ENCODE measurements around the gene DST. TPM values are rescaled to one million over a fixed set of nuclear protein-coding genes. Genes with fewer than 3 reads are reported as not detected.

The DST gene
- total RNA-seq, 1 experiment from 2014 or later: 91.9 TPM

DNA sequence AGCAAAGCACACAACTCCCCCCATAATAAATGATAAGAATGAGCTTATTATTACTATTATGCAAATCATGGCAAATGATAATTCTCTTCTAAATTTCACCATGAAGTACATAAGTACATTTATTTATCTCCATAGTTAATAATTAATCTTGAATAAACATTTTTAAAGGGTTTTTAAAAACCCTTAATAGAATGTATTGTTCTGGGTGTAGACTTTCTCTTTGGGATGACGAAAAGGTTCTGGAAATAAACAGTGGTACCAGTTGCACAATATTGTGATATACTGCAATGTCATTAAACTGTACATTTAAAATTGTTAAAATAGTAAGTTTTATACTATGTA, 18.0 kb downstream of the DST start:
- Histone ChIP-seq H2BK12ac (ENCODE audit: insufficient read length, low read depth, low read length) (no peak overlapping the region), H4K8ac (replicated peaks; ENCODE audit: insufficient read length, low read depth, low read length) (no peak overlapping the region), H4K91ac (ENCODE audit: insufficient read length, low read depth, low read length) (no peak overlapping the region), H4K5ac (ENCODE audit: insufficient read length, low read depth, low read length) (no peak overlapping the region), H3K14ac (ENCODE audit: insufficient read depth, low read length) (no peak overlapping the region), H2AFZ (ENCODE audit: low read length) (no peak overlapping the region), H3K23ac (ENCODE audit: insufficient read length, low read depth, low read length) (no peak overlapping the region), H3K23me2 (ENCODE audit: insufficient read length, low read depth, low read length, poor library complexity, severe bottlenecking) (no peaks in the 10 kb centered on the region), H3T11ph (ENCODE audit: low read length) (no peak overlapping the region), H2BK5ac (ENCODE audit: insufficient read length, low read length) (no peak overlapping the region), H3K27ac (ENCODE audit: insufficient read length, low read depth, low read length) (no peak overlapping the region), H3K4me1 (ENCODE audit: insufficient read depth, low read length) (no peaks in the 10 kb centered on the region), H4K20me1 (ENCODE audit: control insufficient read depth, insufficient read depth, insufficient read length) (no peaks in the 10 kb centered on the region), H3K79me1 (ENCODE audit: insufficient read depth, low read depth, low read length, poor library complexity, severe bottlenecking) (no peaks in the 10 kb centered on the region), H3K9me3 (ENCODE audit: control insufficient read depth, low read depth, low read length) (no peaks in the 10 kb centered on the region), H3K27me3 (ENCODE audit: insufficient read depth, low read length) (no peaks in the 10 kb centered on the region), H3K56ac (ENCODE audit: insufficient read length, low read depth, low read length) (no peak overlapping the region), H3K79me2 (ENCODE audit: insufficient read depth, low read length) (no peaks in the 10 kb centered on the region), H3K4me2 (ENCODE audit: insufficient read depth, insufficient read length, low read length) (no peak overlapping the region), H3K18ac (ENCODE audit: insufficient read length, low read depth, low read length) (no peak overlapping the region), H2BK20ac (ENCODE audit: low read depth, low read length, poor library complexity, severe bottlenecking) (no peak overlapping the region), H2BK120ac (ENCODE audit: low read depth, low read length, poor library complexity, severe bottlenecking) (no peak overlapping the region), H3K4ac (ENCODE audit: low read depth, low read length) (no peak overlapping the region), H2AK5ac (ENCODE audit: insufficient read length, low read length) (no peak overlapping the region), H2BK15ac (ENCODE audit: low read depth, low read length) (no peak overlapping the region), H3K9ac (ENCODE audit: extremely low read depth, insufficient read length, low read length) (no peak overlapping the region)
- Mint-ChIP-seq H3K4me3 (no peak overlapping the region), H3K4me1 (no peaks in the 10 kb centered on the region), H3K36me3 (ENCODE audit: insufficient read depth in 1 of 3, low read depth in 3 of 3) (peaks cover 10 to 33% (median 24%) of the 10 kb centered on the region in 3 experiments; a peak in 6 of 7 replicates), H3K9me3 (no peaks in the 10 kb centered on the region), H3K27ac (no peak overlapping the region), H3K27me3 (ENCODE audit: low read depth) (no peaks in the 10 kb centered on the region)
- TF ChIP-seq, protein P1, sequence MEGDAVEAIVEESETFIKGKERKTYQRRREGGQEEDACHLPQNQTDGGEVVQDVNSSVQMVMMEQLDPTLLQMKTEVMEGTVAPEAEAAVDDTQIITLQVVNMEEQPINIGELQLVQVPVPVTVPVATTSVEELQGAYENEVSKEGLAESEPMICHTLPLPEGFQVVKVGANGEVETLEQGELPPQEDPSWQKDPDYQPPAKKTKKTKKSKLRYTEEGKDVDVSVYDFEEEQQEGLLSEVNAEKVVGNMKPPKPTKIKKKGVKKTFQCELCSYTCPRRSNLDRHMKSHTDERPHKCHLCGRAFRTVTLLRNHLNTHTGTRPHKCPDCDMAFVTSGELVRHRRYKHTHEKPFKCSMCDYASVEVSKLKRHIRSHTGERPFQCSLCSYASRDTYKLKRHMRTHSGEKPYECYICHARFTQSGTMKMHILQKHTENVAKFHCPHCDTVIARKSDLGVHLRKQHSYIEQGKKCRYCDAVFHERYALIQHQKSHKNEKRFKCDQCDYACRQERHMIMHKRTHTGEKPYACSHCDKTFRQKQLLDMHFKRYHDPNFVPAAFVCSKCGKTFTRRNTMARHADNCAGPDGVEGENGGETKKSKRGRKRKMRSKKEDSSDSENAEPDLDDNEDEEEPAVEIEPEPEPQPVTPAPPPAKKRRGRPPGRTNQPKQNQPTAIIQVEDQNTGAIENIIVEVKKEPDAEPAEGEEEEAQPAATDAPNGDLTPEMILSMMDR (conservative IDR thresholded peaks at IDR 0.05): no peak
- no peak for DNase-seq
- WGBS (ENCODE audit: extremely low coverage, insufficient read length, low lambda C conversion rate): no CpG with 5 or more reads among the region's 1 CpG
